ENCODE results near the gene LCMT1. TPM values are rescaled to one million over a fixed set of nuclear protein-coding genes. Genes with fewer than 3 reads are reported as not detected.
A peak's percentile ranks its signal among the peaks of the same experiment; 100 is the strongest.

LCMT1 gene
- total and polyA plus RNA-seq, 2 of the 4 experiments (the other 2 are of a cell fraction) = 33.1 to 60.4 TPM

- H3K23ac ChIP-seq (ENCODE audit: low read depth, low read length) = no peak overlapping the region
- dilution Hi-C loops (cut with HindIII; ENCODE audit: low sequenced_read_pairs, unreplicated experiment) = no loop called here
- H3K18ac ChIP-seq (ENCODE audit: low read depth, low read length) = no peak overlapping the region
- no peaks in the 10 kb centered on the region for H3K9me3 ChIP-seq (ENCODE audit: control insufficient read depth, insufficient read depth, low read length)
- no peak overlapping the region for H2AK5ac ChIP-seq (ENCODE audit: low read depth, low read length)
- no peak overlapping the region for H2BK120ac ChIP-seq (ENCODE audit: low read depth, low read length)
- ChIA-PET CTCF (interaction anchor here (0.5 kb wide), 1 partner anchor 15 kb away, joined by 3 read pairs; no protein-coding TSS in a partner anchor), POLR2A (ENCODE audit: unreplicated experiment) (no interaction called here)
- no peaks in the 10 kb centered on the region for H3K9me1 ChIP-seq (ENCODE audit: insufficient read depth, low read length)
- WGBS, 2 experiments (ENCODE audit: extremely low coverage in 2 of 2, insufficient read length in 1 of 2) = no CpG with 5 or more reads among the region's 4 CpGs
- H2BK15ac ChIP-seq (ENCODE audit: low read depth, low read length) = no peak overlapping the region
- BruUV-seq (replicated peaks) = no TSS peak
- no peak overlapping the region for H2AFZ ChIP-seq (replicated peaks; ENCODE audit: low read length, poor library complexity)
- no peak overlapping the region for H3K4me3 ChIP-seq (ENCODE audit: insufficient read depth, low read depth, low read length)
- no peak overlapping the region for H4K91ac ChIP-seq (ENCODE audit: insufficient read depth, low read depth, low read length)
- H3K27me3 ChIP-seq (ENCODE audit: control insufficient read depth, insufficient read depth, low read length) = peaks cover 9% of the 10 kb centered on the region
- H3K4ac ChIP-seq (ENCODE audit: low read depth, low read length) = no peak overlapping the region
- TF ChIP-seq CHD1 (IDR thresholded peaks at IDR 0.05; ENCODE audit: low read depth, low read length) (no peak), USF2 (IDR thresholded peaks at IDR 0.05; ENCODE audit: low read depth, low read length) (peak; percentile 38)
- no peak overlapping the region for H2BK20ac ChIP-seq (ENCODE audit: low read depth, low read length)
- H3K9ac ChIP-seq (ENCODE audit: low read depth, low read length) = no peak overlapping the region
- no peak overlapping the region for H3K14ac ChIP-seq (replicated peaks; ENCODE audit: low read depth, low read length)
- no peak overlapping the region for H2AK9ac ChIP-seq (replicated peaks; ENCODE audit: low read depth, low read length, poor library complexity)
- no peaks in the 10 kb centered on the region for H3K36me3 ChIP-seq (ENCODE audit: control insufficient read depth, insufficient read depth, low read length)
- DNase-seq = peak; percentile 83
- no peak overlapping the region for H4K5ac ChIP-seq (ENCODE audit: low read depth, low read length)
- H3K79me1 ChIP-seq (ENCODE audit: low read depth in 1 of 2, low read length in 2 of 2) = no peaks in the 10 kb centered on the region
- no peaks in the 10 kb centered on the region for H3K4me1 ChIP-seq (ENCODE audit: control insufficient read depth, insufficient read depth, low read length)
- H2BK5ac ChIP-seq (ENCODE audit: low read depth, low read length, poor library complexity, severe bottlenecking) = no peak overlapping the region
- in situ Hi-C loops (cut with MboI; ENCODE audit: low sequenced_read_pairs) = no loop called here
- H4K8ac ChIP-seq (ENCODE audit: low read depth in 2 of 2, low read length in 2 of 2) = no peak overlapping the region
- ATAC-seq (ENCODE audit: low read depth) = peak; percentile 62
- no peaks in the 10 kb centered on the region for H4K20me1 ChIP-seq (ENCODE audit: insufficient read depth, low read length)
- H3K4me2 ChIP-seq (ENCODE audit: low read depth, low read length) = no peak overlapping the region
- no peak overlapping the region for H3K27ac ChIP-seq (ENCODE audit: insufficient read depth, low read length)
- no peak overlapping the region for H3K56ac ChIP-seq (ENCODE audit: extremely low read depth, insufficient read depth, low read length)
- intact Hi-C loops (cut with micrococcal nuclease) = no loop called here
Measured at GRCh38 chr16:25210758-25211157, 99.2 kb downstream of the LCMT1 start.

Measured in IMR-90 (cell line).